NCI-H748 (cell line): ENCODE measurements around the gene ELFN1.
"Not testable (repeated sequence)": the region's sequence is repeated elsewhere in the genome, so short reads cannot be mapped to it uniquely, and the experiment has no call there.

Experiments
- DNase-seq: peaks from one replicate; lab custom pipeline; 2025; ENCODE audit not compliant: unreplicated experiment; lab: John Stamatoyannopoulos, UW

The ELFN1 gene

DNA sequence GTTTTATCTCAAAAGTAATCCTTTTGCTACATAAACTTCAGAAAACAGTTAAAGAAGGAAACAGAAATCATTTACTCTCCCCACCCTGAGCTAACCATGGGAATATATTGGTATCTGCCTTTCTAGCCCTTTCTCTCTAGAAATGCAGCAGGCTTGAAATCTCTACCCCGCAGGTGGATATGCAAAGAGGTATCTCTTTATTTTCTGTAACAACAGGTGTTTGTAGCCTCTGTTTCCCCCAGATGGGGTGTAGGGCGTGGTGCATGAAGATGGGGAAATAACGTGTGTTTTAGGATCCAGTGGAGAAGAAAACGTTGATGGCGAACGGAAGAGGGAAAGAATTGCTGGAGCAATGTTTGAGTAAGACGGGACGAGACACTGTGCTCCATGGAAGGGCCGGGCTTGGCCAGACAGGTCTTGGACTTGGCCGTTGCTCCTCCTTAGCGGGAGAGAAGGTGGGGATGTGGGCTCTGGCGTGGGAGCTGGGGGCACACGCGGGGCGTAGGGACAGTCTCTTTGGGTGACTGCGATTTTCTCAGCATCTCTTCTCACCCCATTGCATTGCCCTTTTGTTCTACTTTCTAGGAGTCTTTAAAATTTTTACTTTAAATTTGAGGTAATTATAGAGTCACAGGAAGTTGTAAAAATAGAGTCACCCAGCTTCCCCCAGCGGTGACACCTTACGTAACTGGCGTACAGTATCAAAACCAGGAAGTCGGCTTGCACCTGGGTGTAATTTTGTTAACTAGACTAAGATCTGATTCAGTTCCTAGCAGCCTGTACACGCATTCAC lies 82.9 kb downstream of the ELFN1 start:
- DNase-seq = no peak

DNA sequence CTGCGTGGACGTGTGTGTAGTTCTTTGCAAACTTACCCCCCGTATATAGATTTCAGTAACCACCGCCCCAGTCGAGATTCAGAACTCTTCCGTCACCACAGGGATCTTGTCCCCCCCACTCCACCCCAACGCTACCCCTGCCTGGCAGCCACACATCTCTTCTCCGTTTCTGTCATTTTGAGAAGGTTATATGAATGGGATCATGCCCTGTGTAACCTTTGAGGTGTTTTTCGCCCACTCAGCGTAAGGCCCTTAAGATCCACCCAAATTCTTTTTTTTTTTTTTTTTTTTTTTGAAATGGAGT lies 83.4 kb downstream of the ELFN1 start:
- DNase-seq = no peak

DNA sequence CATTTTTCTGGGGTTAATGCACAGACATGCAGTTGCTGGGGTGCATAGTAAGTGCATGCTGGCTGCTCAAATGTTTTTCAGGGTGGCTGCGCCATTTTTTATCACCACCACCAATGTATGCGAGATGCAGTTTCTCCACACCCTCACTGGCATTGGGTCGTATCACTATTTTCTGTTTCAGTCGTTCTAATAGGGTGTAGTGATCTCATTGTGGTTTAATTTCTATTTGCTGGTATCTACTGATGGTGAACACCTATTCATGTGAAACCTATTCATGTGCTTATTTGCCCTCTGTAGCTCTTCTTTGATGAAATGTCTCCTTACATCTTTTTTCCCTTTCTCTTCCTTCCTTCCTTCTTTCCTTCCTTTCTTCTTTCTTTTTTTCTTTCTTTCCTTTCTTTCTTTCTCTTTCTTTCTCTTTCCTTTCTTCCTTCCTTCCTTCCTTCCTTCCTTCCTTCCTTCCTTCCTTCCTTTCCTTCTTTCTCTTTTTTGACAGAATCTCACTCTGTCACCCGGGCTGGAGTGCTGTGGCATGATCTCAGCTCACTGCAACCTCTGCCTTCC lies 84.3 kb downstream of the ELFN1 start:
- DNase-seq = no peak

DNA sequence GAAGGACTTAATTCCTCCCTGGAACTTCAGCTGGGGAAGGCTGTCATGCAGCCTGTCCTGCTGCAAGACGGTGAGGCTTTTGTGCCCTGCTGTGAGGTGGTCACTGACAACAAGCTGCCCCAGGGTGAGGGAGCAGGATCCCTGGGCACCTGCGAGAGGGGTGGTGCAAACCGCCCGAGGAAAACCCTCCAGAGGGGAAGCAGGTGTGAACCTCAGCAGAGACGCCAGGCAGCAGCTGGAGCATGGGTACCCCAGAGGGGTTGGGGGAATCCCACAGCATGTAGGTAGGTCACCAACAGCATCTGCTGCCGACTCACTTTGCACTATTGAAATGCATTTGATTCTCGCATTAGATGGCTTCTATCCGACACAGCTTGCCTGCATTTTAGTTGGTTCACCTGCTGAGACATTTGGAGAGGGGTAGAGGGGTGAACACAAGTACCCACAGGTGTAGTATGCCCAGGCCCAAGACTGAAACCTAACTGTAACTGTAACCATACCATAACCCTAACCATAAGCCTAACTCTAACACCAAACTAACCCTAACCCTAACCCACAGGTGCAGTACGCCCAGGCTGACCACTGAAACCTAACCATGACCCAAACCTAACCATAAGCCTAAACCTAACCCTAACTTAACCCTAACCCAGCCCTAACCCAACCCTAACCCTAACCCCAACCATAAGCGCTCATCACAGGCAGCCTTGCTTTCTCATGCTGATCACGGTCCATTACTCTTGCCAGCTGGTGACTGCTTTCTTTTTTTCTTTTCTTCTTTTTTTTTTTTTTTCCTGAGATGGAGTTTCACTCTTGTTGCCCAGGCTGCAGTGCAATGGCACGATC lies 85.9 kb downstream of the ELFN1 start:
- DNase-seq = no peak

DNA sequence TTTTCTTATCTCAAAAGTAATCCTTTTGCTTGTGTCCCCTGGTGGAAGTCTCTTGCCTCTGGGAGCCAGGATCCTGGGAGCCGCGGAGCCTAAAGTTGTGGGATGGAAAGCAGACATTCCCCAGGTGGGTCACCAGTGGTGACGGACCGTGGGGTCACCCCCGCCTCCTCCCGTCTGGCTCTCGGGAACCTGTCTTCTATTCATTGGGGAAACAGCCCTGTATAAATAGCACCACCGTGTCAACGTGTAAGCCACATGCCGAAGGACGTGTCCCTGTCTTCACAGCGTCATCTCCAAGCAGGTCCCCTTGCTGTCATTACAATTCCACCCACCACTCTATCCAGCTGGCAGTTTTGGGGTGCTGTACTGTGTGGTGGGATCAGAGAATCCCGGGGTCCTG lies 87.5 kb downstream of the ELFN1 start:
- DNase-seq = no peak

DNA sequence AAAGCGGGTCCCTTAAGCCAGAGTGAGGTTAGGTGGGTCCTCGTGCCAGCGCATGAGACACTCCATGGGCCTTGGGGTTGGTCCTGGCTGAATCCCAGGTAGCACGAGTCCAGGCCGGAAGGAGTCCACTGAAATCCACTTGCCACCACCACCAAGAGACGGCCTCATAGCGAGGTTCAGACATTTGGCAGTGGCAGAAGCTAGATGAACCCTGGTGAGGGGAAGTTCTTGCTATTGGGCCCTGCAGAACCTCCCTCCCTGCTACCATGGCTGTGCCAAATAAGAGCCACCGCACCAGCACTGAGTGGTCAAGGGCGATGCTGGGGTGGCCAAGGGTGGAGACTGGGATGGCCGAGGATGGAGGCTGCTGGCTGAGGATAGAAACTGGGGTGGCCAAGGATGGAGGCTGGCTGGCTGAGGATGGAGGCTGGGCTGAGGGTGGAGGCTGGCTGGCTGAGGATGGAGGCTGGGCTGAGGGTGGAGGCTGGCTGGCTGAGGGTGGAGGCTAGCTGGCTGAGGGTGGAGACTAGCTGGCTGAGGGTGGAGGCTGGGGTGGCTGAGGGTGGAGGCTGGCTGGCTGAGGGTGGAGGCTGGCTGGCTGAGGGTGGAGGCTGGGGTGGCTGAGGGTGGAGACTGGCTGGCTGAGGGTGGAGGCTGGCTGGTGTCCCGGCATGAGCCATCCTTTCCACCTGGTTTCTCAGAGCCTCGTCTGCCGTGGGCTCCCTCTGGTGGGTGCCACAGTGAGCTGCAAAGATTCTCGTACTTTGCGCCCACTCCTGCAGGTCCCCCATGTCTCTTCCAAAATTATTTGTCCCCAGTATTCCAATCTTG lies 88.2 kb downstream of the ELFN1 start:
- DNase-seq = peak; percentile 42

DNA sequence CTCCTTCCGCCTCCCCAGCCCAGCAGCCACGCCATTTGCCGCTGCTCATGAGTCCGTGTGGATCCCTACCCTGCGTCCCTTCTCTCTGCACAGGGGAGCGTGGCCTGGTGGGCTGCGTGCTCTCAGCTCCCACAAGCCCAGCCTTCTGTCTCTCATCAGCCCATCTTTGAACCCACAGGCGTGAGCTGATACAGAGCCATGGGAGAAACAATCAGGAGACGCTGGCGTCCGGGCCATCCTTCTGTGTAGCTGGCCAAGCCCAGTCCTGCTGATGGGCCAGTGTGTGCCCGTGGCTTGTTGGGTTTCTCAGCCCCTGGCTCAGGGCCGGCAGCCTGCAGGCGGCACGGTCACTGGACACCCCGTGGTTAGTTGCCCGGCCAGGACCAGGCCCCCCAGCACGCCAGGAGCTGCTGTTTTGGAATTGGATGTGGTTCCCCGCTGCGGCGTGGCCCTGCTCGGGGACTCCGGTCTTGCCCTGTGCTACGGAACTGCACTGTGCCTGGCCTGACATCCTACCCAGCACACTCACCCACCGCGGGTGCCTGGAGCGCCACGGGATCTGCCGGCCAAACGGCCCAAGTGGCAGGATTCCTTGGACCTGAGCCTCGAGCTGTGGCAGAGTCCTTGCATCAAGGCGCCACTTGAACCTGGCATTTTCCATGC lies 88.9 kb downstream of the ELFN1 start:
- DNase-seq = no peak

DNA sequence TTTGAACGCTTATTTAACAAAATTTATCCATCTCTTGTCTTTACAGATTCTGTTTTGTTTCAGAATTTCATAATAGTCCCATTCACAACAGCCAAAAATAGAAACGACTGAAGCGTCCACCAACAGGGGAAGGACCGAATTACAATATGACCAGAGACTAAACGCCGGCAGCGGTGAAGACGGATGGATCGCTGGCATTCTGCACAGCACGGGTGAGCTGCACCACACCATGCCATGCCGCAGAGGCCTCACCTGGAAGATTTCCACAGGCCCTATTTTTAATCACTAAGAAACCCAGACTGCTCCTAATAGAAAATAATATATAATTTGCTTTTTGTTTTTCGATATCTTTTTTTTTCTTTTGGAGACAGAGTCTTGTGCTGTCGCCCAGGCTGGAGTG lies 91.0 kb downstream of the ELFN1 start:
- DNase-seq = no peak

DNA sequence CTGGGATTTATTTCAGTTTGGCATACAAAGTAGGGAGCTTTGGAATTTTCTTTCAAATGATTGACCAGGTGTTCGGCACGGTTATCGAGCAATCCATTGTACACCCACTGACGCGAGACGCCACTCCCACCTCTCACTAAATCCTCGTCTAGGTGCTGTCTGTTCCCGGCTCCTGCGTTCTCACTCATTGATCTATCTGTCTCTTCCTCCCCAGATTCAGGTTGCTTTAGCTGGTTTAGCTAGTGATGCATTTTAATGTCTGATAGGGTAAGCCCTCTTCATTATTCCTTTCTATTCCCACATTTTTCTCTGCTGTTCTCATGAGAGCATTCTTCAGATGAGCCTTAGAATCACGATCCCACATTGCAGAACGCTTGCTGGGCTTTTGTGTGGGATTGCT lies 91.7 kb downstream of the ELFN1 start:
- no peak for DNase-seq

DNA sequence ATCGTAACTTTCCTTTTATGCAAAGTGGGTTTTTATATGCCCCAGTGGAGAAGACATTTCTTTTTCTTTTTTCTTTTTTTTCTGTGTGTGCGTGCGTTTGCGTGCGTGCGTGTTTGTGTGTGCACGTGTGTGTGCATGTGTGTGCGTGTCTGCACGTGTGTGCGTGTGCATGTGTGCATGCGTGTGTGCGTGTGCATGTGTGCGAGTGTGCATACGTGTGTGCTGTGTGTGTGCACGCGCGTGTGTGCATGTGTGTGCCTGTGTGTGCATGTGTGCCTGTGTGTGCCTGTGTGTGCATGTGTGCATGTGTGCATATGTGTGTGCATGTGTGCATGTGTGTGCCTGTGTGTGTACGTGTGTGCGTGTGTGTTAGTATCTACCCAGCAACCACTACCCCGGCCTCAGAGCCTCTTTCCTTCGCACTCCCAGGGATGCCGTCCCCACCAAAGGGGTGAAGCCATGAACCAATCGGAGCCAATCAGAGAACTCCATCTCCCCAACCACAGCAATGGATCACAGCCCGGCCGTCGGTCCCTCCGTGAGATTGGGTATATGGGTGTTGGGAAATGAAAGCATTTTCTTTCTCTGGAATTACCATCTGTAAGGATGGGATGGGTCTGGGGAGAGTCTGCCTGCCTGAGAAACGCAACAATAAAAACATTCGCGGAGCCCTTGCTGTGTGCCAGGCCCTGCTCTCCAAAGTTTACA lies 92.3 kb downstream of the ELFN1 start:
- no peak for DNase-seq

DNA sequence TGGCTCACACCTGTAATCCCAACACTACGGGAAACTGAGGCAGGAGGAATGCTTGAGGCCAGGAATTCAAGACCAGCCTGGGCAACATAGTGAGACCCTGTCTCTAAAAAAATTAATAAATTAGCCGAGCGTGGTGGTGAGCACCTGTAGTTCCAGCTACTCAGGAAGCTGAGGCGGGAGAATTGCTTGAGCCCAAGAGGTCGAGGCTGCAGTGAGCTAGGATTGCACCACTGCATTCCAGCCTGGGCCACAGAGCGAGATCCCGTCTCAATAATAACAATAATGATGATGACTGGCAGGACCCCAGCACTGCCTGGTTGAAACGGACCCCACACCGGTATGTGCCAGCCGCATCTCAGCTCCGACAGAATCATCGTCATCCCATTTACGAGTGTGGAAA lies 93.0 kb downstream of the ELFN1 start:
- no peak for DNase-seq

DNA sequence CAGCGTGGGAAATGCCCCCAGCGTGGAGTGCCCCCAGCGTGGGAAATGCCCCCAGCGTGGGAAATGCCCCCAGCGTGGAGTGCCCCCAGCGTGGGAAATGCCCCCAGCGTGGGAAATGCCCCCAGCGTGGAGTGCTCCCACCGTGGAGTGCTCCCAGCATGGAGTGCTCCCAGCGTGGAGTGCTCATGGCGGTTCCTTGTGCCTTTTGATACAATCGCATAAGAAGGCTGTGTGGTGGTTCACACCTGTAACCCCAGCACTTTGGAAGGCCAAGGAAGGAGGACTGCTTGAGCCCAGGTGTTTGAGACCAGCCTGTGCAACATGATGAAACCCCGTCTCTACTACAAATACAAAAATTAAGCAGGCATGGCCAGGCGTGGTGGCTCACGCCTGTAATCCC lies 93.8 kb downstream of the ELFN1 start:
- not testable (repeated sequence) for DNase-seq

DNA sequence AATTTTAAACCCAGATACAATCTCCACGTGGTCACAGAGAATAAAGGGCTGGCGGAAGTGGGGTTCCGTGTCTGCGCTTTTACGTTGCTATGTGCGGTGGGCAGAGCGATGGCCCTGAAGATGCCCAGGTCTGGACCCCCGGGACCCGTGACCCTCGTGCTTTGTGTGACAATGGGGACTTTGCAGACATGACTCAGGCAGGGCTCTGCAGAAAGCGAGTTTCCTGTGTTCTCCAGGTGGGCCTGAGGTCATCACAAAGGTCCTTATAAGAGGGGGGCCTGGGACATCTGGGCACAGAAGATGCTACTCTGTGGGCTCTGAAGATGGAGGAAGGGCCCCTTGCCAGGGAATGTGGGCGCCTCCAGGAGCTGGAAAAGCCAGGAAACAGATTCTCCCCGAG lies 95.3 kb downstream of the ELFN1 start:
- no peak for DNase-seq

DNA sequence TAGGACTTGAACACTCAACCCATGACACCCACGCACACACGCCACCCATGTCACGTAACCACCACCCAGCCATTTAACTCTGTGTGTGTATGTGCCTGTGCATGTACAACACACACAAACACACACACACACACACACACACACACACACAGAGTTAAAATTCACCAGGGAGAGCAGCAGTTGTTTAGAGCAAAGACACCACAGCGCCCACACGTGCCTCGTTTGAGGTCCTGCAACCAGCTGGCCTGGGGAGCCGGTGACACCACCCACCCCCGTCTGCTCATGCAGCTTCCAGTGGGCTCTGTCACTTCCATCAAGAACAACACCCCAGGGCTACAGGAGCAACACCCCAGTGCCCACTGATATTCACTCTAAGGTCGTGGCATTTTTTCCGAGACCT lies 97.4 kb downstream of the ELFN1 start:
- peak; percentile 22 for DNase-seq

DNA sequence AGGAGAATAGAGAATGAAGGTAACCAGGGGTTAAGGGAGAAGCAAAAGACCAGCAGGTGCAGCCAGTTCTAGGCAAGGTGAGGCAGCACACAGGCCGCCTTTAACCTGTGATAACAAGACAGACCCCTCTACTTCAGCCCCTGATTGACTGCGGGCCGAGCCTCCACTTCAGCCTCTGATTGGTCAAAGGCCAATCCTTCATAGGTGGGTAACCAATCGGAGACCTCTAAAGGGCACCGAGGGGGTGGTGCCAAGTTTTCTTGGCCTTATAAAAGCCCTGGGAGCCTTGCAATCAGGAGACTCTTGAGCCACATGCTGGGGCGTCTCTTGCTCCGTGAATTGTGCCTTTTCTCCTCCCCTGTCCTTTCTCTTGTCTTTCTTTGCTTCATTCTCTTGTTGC lies 98.8 kb downstream of the ELFN1 start:
- peak; percentile 9 for DNase-seq

DNA sequence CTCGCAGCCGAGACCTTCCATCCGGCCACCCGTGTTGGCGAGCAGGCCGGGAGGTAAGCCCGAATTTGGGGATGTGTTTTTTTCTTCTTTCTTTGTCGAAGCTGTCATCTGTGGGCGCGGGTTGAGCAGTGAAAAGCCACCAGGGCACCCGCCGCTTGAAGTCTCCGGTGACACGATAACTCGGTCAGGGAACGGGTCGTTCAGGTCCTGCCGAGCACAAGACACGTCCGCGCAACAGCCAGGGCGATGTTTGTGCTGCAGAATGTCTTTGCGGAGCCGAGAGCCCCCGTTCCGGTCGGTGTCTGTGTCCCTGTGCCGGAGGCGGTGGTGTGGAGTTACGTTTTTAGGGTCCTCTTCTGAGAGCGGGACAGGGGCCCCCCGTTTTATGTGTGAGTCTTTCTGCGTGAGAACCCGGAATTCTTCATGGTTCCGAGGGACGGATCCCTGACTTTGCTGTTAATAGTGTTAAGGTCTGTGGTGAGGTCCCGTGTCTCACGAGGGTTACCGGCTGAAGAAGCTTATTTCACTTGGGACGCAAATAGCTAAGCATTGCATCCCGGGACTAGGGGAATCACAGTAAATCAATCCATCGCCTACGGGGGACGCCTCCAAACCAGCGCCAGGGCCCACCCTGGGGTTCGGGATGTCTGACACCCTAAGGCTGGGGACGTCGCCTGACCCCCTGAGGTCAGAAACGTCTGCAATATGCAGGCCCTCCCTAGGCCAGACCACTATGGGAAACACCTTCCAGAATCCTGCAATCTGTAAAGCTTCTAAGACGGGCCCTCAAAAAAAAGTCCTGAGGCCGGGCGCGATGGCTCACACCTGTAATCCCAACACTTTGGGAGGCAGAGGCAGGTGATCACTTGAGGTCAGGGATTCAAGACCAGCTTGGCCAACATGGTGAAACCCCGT lies 99.5 kb downstream of the ELFN1 start:
- DNase-seq = no peak

DNA sequence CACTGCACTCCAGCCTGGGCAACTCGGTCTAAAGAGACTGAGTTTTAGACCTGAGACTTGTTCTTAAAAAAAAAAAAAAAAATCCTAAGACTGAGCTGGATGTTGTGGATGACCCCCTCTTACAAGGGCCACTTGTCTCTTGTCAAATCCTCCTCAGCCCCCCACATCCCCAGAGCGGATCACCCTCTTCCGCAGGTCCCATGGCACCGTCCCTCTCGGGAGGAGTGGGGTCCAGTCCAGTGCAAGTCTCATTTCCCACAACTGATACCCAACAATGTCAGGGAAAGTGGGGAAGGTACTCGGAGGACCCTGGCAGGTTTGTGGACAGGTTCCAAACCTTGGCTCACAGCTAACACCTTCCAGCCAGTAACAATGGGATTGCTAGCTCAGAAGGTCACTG lies 100.3 kb downstream of the ELFN1 start:
- no peak for DNase-seq

DNA sequence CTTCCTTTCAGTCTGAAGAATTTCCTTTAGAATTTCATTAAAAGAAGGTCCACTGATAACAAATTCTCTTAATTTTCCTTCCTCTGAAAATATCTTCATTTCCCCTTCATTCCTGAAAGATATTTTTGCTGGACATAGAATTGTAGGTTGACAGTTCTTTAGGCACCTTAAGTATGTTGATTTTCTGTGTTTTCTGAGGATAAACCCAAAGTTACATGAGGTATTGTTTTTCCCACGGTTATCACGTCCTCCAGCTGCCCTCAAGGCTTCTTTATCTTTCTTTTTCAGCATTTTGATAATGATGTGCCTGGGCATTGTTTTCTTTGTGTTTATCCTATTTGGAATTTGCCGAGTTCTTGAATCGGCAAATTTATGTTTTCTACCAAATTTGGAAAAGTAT lies 105.3 kb downstream of the ELFN1 start:
- no peak for DNase-seq

DNA sequence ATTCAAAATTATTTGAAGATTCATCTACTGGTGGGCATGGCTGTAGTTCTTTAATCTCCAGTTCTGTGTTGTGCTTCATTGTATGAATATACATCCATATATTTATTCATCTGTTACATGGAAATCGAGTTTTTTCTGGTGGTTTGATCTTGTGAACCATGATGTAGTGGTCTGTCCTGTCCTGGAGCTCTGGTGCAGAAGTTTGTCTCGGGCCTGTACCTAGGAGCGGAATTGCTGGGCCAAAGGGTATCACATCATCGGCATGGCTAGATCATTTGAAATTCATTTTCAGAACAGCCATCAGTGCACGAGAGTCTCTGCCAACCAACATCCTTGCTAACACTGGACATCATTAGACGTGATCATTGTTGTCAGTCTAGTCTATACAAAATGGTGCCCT lies 107.0 kb downstream of the ELFN1 start:
- no peak for DNase-seq
